H1 (cell line): Measurements from ENCODE around the gene TMEM169. TPM values are rescaled to one million over a fixed set of nuclear protein-coding genes. Genes with fewer than 3 reads are reported as not detected.
A peak's percentile ranks its signal among the peaks of the same experiment; 100 is the strongest.

Experiments used
- CTCF ChIA-PET: fragments of 300-600 bp; sonication (Branson Sonifier 250); formaldehyde crosslinking; loops from one replicate; lab custom pipeline; 2021; ENCODE audit not compliant: partially characterized antibody; lab: Charles Lee
- POLR2A ChIA-PET: fragments of 300-600 bp; sonication (Branson Sonifier 250); formaldehyde crosslinking; loops from one replicate; lab custom pipeline; 2021; ENCODE audit warnings: inconsistent platforms; ENCODE audit not compliant: partially characterized antibody; lab: Charles Lee
- DNase-seq, 2 experiments: peaks; one replicate each; pipeline versions ENCODE4 v3.0.0 to v3.0.0-alpha.2; 2010 to 2022; ENCODE audit warnings: low spot score in 2 of 2, low read depth in 1 of 2, mixed read lengths in 1 of 2
- FAIRE-seq: peaks from 2 replicates; lab custom pipeline; 2011; peaks lifted over from hg19 to GRCh38; lab: Jason Lieb, UNC
- H2AFZ ChIP-seq: 2 replicates; pipeline ENCODE4 v1.8.1; 2012; ENCODE audit warnings: low read length, inconsistent platforms
- H2AK5ac ChIP-seq: 2 replicates; pipeline ENCODE4 v1.6.1; 2013; ENCODE audit warnings: low read depth, low read length
- H2BK120ac ChIP-seq: replicated peaks from 2 replicates; pipeline ENCODE3; 2013; ENCODE audit warnings: low read depth, low read length, inconsistent platforms
- H2BK12ac ChIP-seq: 2 replicates; pipeline ENCODE4 v1.6.1; 2013; ENCODE audit warnings: low read depth, low read length
- H2BK15ac ChIP-seq: 2 replicates; pipeline ENCODE4 v1.6.1; 2013; ENCODE audit warnings: low read length
- H2BK20ac ChIP-seq: 2 replicates; pipeline ENCODE4 v1.6.1; 2013; ENCODE audit warnings: low read length
- H2BK5ac ChIP-seq: 2 replicates; pipeline ENCODE4 v1.6.1; 2013; ENCODE audit warnings: low read depth, low read length
- H3K14ac ChIP-seq: 2 replicates; pipeline ENCODE4 v1.6.1; 2013; ENCODE audit warnings: inconsistent platforms; ENCODE audit not compliant: insufficient read length
- H3K18ac ChIP-seq: 2 replicates; pipeline ENCODE4 v1.6.1; 2013; ENCODE audit warnings: low read length; ENCODE audit errors: extremely low read depth
- H3K23ac ChIP-seq: 2 replicates; pipeline ENCODE4 v1.6.1; 2013; ENCODE audit warnings: inconsistent platforms; ENCODE audit not compliant: insufficient read length
- H3K23me2 ChIP-seq: 2 replicates; pipeline ENCODE4 v1.6.1; 2013; ENCODE audit warnings: low read depth, low read length
- H3K27ac ChIP-seq: 2 replicates; pipeline ENCODE4 v1.6.1; 2011; ENCODE audit warnings: low read depth, low read length, inconsistent platforms
- H3K27me3 ChIP-seq, 4 experiments: replicated peaks in 1 of 4; 1 replicate in 1 of 4; 2 replicates in 3 of 4; pipeline versions ENCODE4 v1.6.1 to v1.8.1; 2011 to 2013; ENCODE audit warnings: low read length in 3 of 4, mild to moderate bottlenecking in 3 of 4, inconsistent platforms in 2 of 4, mixed read lengths in 2 of 4, moderate library complexity in 1 of 4; ENCODE audit not compliant: control insufficient read depth in 3 of 4, insufficient read depth in 3 of 4; ENCODE audit errors: extremely low read depth in 1 of 4
- H3K36me3 ChIP-seq, 4 experiments: 2 replicates each; pipeline versions ENCODE4 v1.6.1 to v1.8.1; 2011 to 2013; ENCODE audit warnings: mild to moderate bottlenecking in 4 of 4, low read length in 3 of 4, moderate library complexity in 2 of 4, control low read depth in 1 of 4, inconsistent platforms in 1 of 4; ENCODE audit not compliant: insufficient read depth in 4 of 4, control insufficient read depth in 2 of 4
- H3K4ac ChIP-seq: replicated peaks from 2 replicates; pipeline ENCODE3; 2013; ENCODE audit warnings: low read length, low read depth, mixed read lengths, inconsistent platforms; ENCODE audit not compliant: insufficient read length
- H3K4me1 ChIP-seq, 4 experiments: replicated peaks in 1 of 4; 1 replicate in 1 of 4; 2 replicates in 3 of 4; pipeline versions ENCODE4 v1.6.1 to v1.8.1; 2011 to 2013; ENCODE audit warnings: low read length in 3 of 4, inconsistent platforms in 2 of 4, mixed read lengths in 1 of 4; ENCODE audit not compliant: insufficient read depth in 4 of 4, control insufficient read depth in 3 of 4
- H3K4me2 ChIP-seq, 2 experiments: 2 replicates each; pipeline versions ENCODE4 v1.6.1 to v1.8.1; 2011 to 2013; ENCODE audit warnings: low read depth in 2 of 2, low read length in 2 of 2, control low read depth in 1 of 2, inconsistent platforms in 1 of 2, mild to moderate bottlenecking in 1 of 2; ENCODE audit not compliant: insufficient read depth in 1 of 2
- H3K4me3 ChIP-seq, 4 experiments: fragments of 200-600, 300-600 bp in 1 of 4; sonication (generic), shearing (Covaris generic), sonication (Bioruptor Twin) in 1 of 4; 2 replicates each; pipeline versions ENCODE4 v1.5.1 to v1.8.1; 2011 to 2016; ENCODE audit warnings: low read length in 4 of 4, low read depth in 3 of 4, control low read depth in 2 of 4, inconsistent platforms in 2 of 4, mild to moderate bottlenecking in 2 of 4, mixed read lengths in 1 of 4, moderate library complexity in 1 of 4; ENCODE audit not compliant: insufficient read depth in 2 of 4; ENCODE audit errors: extremely low read depth in 1 of 4
- H3K56ac ChIP-seq: replicated peaks from 2 replicates; pipeline ENCODE3; 2013; ENCODE audit warnings: low read depth, mild to moderate bottlenecking, mixed read lengths, low read length, inconsistent platforms; ENCODE audit not compliant: insufficient read length
- H3K79me1 ChIP-seq: 2 replicates; pipeline ENCODE4 v1.6.1; 2013; ENCODE audit warnings: low read depth, low read length, control low read depth
- H3K79me2 ChIP-seq, 2 experiments: 2 replicates each; pipeline versions ENCODE4 v1.6.1 to v1.8.1; 2012 to 2013; ENCODE audit warnings: low read length in 2 of 2, mild to moderate bottlenecking in 2 of 2, inconsistent platforms in 1 of 2; ENCODE audit not compliant: insufficient read depth in 2 of 2, control insufficient read depth in 1 of 2
- H3K9ac ChIP-seq, 4 experiments: replicated peaks in 1 of 4; 1 replicate in 1 of 4; 2 replicates in 3 of 4; pipeline versions ENCODE4 v1.6.1 to v1.8.1; 2011 to 2013; ENCODE audit warnings: low read depth in 3 of 4, low read length in 3 of 4, control low read depth in 2 of 4, mild to moderate bottlenecking in 2 of 4, moderate library complexity in 2 of 4, inconsistent platforms in 1 of 4; ENCODE audit errors: extremely low read depth in 1 of 4
- H3K9me3 ChIP-seq, 2 experiments: 2 replicates each; pipeline versions ENCODE4 v1.6.1 to v1.8.1; 2012 to 2013; ENCODE audit warnings: mild to moderate bottlenecking in 2 of 2, moderate library complexity in 2 of 2, control low read depth in 1 of 2, inconsistent platforms in 1 of 2, low read depth in 1 of 2, low read length in 1 of 2, mixed read lengths in 1 of 2; ENCODE audit not compliant: insufficient read depth in 2 of 2
- H4K20me1 ChIP-seq, 2 experiments: replicated peaks in 1 of 2; 2 replicates each; pipeline versions ENCODE3 to v1.8.1; 2011 to 2013; ENCODE audit warnings: inconsistent platforms in 2 of 2, low read length in 2 of 2, mild to moderate bottlenecking in 1 of 2; ENCODE audit not compliant: insufficient read depth in 2 of 2, control insufficient read depth in 1 of 2
- H4K5ac ChIP-seq: 2 replicates; pipeline ENCODE4 v1.6.1; 2013; ENCODE audit warnings: low read length, low read depth, mixed read lengths, inconsistent platforms; ENCODE audit not compliant: insufficient read length
- H4K8ac ChIP-seq: 2 replicates; pipeline ENCODE4 v1.8.0; 2013; ENCODE audit warnings: mild to moderate bottlenecking, moderate library complexity, low read length, inconsistent platforms; ENCODE audit not compliant: insufficient read depth; ENCODE audit errors: extremely low read depth
- H4K91ac ChIP-seq: replicated peaks from 2 replicates; pipeline ENCODE3; 2013; ENCODE audit warnings: low read length, mixed read lengths, inconsistent platforms; ENCODE audit not compliant: insufficient read length
- EGR1 ChIP-seq: IDR thresholded peaks from 2 replicates; pipeline ENCODE4 v1.6.1; 2011; ENCODE audit warnings: low read depth, low read length, borderline replicate concordance
- NANOG ChIP-seq: IDR thresholded peaks from 2 replicates; pipeline ENCODE4 v1.6.1; 2011; ENCODE audit warnings: low read length, low read depth, mild to moderate bottlenecking, inconsistent platforms; ENCODE audit not compliant: insufficient read depth, poor library complexity, severe bottlenecking
- RAD21 ChIP-seq, 2 experiments: IDR thresholded peaks in 1 of 2; conservative IDR thresholded peaks in 1 of 2; 2 replicates each; pipeline ENCODE4 v1.6.1; 2011; ENCODE audit warnings: low read depth in 2 of 2, low read length in 2 of 2, improper control_type of control experiment in 1 of 2, inconsistent platforms in 1 of 2, mild to moderate bottlenecking in 1 of 2, moderate library complexity in 1 of 2
- RFX5 ChIP-seq: IDR thresholded peaks from 2 replicates; pipeline ENCODE4 v1.6.1; 2011; ENCODE audit warnings: low read depth, low read length, improper control_type of control experiment, borderline replicate concordance
- YY1 ChIP-seq: IDR thresholded peaks from 2 replicates; pipeline ENCODE4 v1.6.1; 2011; ENCODE audit warnings: low read depth, mild to moderate bottlenecking, low read length
- WGBS, 2 experiments: shearing (Covaris generic) in 1 of 2; methylation state at CpG; one replicate each; pipeline versions ENCODE4 v1.1.6 to v1.1.7; 2013 to 2015; ENCODE audit warnings: low lambda C conversion rate in 2 of 2, mixed read lengths in 2 of 2, inconsistent platforms in 1 of 2, low coverage in 1 of 2, missing lambda C conversion rate in 1 of 2; ENCODE audit not compliant: insufficient replicate concordance in 2 of 2, insufficient coverage in 1 of 2, insufficient read length in 1 of 2; ENCODE audit errors: extremely low coverage in 1 of 2, missing lambda C conversion rate in 1 of 2; 5-methylcytosine and 5-hydroxymethylcytosine counted together
- polyA plus RNA-seq, 7 experiments: library from polyadenylated mRNA; depleted of rRNA in 3 of 7; stranded (reverse) in 5 of 7; unstranded in 2 of 7; fragments of >200 nt in 5 of 7; fragments of 200-250 nt in 2 of 7; gene quantifications; 1 replicate in 5 of 7; 2 replicates in 1 of 7; 4 replicates in 1 of 7; pipeline versions ENCODE4 v1.2.1 to v1.2.3, GENCODE V29; 2011 to 2013; ENCODE audit warnings: missing spikeins in 2 of 7, mixed read lengths in 2 of 7
- total RNA-seq: library from RNA; stranded (reverse); fragmentation: NEBNext Ultra II Directional; extraction: Animal tissue kit (Norgen Biotek cat#: 25700); gene quantifications from 2 replicates; pipeline ENCODE4 v1.2.1, GENCODE V29; 2021

TMEM169 gene
- total and polyA plus RNA-seq, 2 of the 8 experiments (the other 6 are each of a cell fraction or from before 2014, with no cell fraction given), result 0.41 to 2.4 TPM

GRCh38 chr2:216104691-216105090 is 23.0 kb downstream of the TMEM169 start:
- no peak overlapping the region for H4K8ac ChIP-seq
- CTCF ChIA-PET, result interaction anchor here (0.8 to 2.3 kb wide), 9 partner anchors 9 to 92 kb away, joined by 3 to 13 read pairs (median 4); no protein-coding TSS in a partner anchor
- 0 out of 2 replicates have a peak overlapping the region, but pooled peaks have one; percentile 67 for H2BK20ac ChIP-seq
- no peaks in the 10 kb centered on the region for H4K20me1 ChIP-seq
- H3K36me3 ChIP-seq, result no peaks in the 10 kb centered on the region
- H3K4me1 ChIP-seq, result peaks cover 3 to 8% (median 5%) of the 10 kb centered on the region in 4 experiments; a peak in 5 of 7 replicates
- H3K56ac ChIP-seq, result no peak overlapping the region
- H2AK5ac ChIP-seq, result no peak overlapping the region
- H4K5ac ChIP-seq, result no peak overlapping the region
- H2BK120ac ChIP-seq, result no peak overlapping the region
- no peak overlapping the region for H3K14ac ChIP-seq
- H3K23me2 ChIP-seq, result no peaks in the 10 kb centered on the region; the same call in 1 of the 2 replicates
- no peak overlapping the region for H2BK5ac ChIP-seq
- TF ChIP-seq NANOG (no peak), RAD21 (IDR thresholded peaks at IDR 0.05 in 1 of 2, conservative IDR thresholded peaks at IDR 0.05 in 1 of 2; ENCODE audit: low read depth in 2 of 2, low read length in 2 of 2) (no peak), RFX5 (no peak), YY1 (no peak), EGR1 (no peak)
- H3K23ac ChIP-seq, result no peak overlapping the region
- H3K79me2 ChIP-seq, result peaks cover 3 to 5% of the 10 kb centered on the region in 2 experiments; a peak in 3 of 4 replicates
- POLR2A ChIA-PET, result interaction anchor here (0.9 to 1.7 kb wide), 4 partner anchors 9 to 21 kb away, joined by 3 to 10 read pairs (median 5); no protein-coding TSS in a partner anchor
- H3K4me2 ChIP-seq, result no peak overlapping the region
- no peak overlapping the region for H3K18ac ChIP-seq
- peaks cover 0 to 1% of the 10 kb centered on the region in 2 experiments; a peak in 1 of 4 replicates for H3K9me3 ChIP-seq
- 0 out of 2 replicates have a peak overlapping the region, but pooled peaks have one; percentile 60 for H2AFZ ChIP-seq
- no peak overlapping the region for H3K27ac ChIP-seq
- no peak overlapping the region for H4K91ac ChIP-seq
- H3K79me1 ChIP-seq, result no peaks in the 10 kb centered on the region
- no peak overlapping the region for H3K9ac ChIP-seq
- H3K4ac ChIP-seq, result no peak overlapping the region
- no peak overlapping the region for H2BK15ac ChIP-seq
- no peak for DNase-seq
- FAIRE-seq, result no peak
- no peak overlapping the region for H2BK12ac ChIP-seq
- no CpG with 5 or more reads among the region's 3 CpGs for WGBS, 2 experiments
- H3K4me3 ChIP-seq, result no peak overlapping the region
- H3K27me3 ChIP-seq, result no peaks in the 10 kb centered on the region
